ENCODE data around the gene ACSL3. TPM values are rescaled to one million over a fixed set of nuclear protein-coding genes. Genes with fewer than 3 reads are reported as not detected.
A peak's percentile ranks its signal among the peaks of the same experiment; 100 is the strongest.

Gene ACSL3
- total RNA-seq, 1 experiment from 2014 or later, result 1,151 TPM

DNA sequence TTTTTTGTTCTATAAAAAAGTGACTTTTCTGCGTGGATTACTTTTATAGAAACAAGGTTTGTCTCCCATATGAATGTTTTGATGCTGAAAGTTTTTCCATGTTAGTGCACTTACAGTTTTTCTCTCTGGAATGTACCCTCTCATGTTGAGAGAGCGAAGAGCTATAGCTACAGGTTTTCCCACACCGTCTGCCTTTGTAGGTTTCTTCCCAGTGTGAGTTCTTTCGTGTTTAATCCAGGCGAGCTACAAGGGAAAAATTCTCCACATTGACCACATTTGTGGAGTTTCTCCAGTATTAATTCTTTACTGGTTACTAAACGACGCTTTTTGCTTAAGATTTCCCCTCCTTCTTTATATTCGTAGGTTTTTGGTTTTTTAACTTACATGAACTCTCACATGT is 85.1 kb downstream of the ACSL3 start:
- DNase-seq (ENCODE audit: low read depth, low spot score), result no peak
- in situ Hi-C loops (cut with HindIII; ENCODE audit: low pct_unique_long_range_greater_than_20kb, low sequenced_read_pairs), result no loop called here

DNA sequence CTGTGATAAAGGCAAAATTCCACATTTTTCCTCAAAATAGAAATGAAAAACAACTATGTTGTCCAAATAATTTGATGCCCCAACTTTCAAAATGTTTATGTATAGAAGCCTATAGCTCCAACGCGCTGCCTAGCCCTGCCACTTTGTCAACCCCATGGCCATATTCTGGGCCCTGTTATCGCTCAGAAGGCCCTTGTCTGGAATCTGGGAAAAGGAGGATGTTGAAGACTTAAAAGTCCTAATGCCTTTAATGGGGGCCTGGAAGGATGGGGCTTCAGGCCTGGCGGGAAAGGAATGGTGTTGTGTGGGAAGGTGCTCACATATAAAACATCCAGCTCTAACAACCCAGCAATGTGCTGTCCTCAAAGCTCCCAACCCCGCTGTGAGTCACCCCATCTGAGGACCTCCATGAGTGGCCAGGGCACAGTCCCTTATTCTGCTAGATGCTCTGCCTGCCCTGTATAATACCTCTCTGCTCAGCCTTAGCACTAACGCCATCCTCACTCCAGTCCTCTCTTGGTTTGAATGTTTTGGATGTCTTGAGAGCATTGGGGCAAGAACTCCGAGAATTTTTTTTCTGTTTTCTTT is 86.0 kb downstream of the ACSL3 start:
- in situ Hi-C loops (cut with HindIII; ENCODE audit: low pct_unique_long_range_greater_than_20kb, low sequenced_read_pairs), result no loop called here
- DNase-seq (ENCODE audit: low read depth, low spot score), result no peak

GRCh38 chr2:222949073-222949472 is 88.2 kb downstream of the ACSL3 start:
- no peak for DNase-seq (ENCODE audit: low read depth, low spot score)
- in situ Hi-C loops (cut with HindIII; ENCODE audit: low pct_unique_long_range_greater_than_20kb, low sequenced_read_pairs), result no loop called here

DNA sequence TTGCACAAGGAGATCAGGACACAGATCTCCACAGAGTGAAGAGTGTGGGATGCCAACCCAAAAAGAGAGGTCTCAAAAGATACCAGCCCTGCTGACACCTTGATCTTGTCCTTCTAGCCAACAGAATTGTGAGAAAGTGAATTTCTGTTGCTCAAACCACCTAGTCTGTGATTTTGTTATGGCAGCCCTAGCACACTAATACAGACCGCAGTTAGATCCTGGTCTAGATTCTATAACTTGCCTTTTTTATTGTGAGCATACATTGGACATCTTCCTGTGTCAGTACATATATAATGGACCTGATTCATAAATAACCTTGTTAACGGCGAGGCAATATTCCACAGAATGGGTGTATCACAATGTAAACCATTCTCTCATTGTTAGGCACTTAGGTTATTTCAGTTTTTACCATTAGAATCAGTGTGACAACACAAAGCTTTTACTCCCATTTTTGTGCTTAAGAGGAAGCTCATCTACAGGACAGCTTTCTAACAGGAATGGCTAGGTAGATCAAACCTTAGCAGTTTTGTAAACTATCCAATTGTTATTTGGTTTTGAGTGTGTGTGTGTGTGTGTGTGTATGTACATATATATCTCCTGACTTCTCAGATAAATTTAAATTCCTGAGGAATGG is 89.0 kb downstream of the ACSL3 start:
- DNase-seq (ENCODE audit: low read depth, low spot score), result no peak
- in situ Hi-C loops (cut with HindIII; ENCODE audit: low pct_unique_long_range_greater_than_20kb, low sequenced_read_pairs), result no loop called here

DNA sequence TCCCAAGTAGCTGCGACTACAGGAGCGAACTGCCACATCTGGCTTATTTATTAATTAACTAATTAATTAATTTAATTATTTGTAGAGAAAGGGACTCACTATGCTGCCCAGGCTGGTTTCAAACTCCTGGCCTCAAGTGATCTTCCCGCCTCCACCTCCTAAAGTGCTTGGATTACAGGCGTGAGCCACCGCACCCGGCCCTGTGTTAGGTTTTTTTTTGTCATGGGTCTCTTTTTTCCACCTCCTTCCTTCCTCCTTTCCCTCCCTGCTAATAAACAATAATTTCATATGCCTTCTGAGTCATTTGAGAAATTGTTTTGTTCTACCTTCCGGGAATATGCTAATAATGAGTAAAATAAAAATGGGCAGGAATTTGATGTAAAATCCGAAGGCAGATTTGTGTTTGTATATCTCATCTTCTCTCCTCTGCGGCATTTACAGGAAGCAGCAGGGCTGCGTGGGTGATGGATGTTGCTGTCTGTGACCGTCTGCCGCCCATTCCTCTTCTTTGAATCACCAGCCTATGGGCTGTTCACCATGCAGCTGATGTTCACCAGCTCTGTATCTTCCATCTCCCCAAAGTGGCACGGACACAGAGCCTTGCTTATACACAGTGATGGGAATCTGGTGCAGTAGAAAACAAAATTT is 89.9 kb downstream of the ACSL3 start:
- in situ Hi-C loops (cut with HindIII; ENCODE audit: low pct_unique_long_range_greater_than_20kb, low sequenced_read_pairs), result no loop called here
- no peak for DNase-seq (ENCODE audit: low read depth, low spot score)

DNA sequence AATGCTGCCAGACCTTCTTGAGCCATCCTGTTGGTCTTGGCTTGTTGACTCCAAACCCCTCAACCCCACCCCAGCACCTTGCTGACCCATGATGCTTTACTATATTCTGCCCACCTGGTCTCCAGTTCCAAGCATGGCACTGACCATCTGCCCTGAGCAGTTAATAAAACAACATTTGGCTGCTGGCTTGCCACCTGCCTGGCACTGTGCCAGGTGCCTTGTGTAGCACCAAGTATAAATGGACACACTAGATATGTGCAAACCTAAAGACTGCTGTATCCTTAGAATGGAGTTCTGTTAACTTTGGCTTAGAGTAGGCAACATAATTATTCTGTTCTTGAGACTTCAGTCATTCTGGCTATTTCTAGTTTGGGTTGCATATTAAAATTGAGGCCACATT is 91.4 kb downstream of the ACSL3 start:
- in situ Hi-C loops (cut with HindIII; ENCODE audit: low pct_unique_long_range_greater_than_20kb, low sequenced_read_pairs), result no loop called here
- no peak for DNase-seq (ENCODE audit: low read depth, low spot score)

DNA sequence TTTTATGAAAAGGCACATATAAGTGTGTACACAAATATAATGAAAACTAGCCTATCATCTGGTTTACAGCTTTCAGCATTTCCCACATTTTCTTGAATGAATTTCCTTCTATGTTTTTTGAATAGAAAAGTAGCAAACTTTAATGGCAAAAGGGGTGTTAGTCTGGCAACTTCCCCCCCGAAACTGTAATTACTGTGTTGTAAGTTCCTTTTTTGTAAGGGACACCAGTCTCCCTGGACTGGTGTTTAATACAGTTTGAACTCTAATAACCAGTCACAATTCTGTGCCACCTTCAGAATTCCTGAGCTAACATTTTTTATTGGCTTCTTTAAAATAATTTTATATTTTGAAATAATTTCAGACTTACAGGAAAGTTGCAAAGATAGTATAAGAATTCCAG is 94.2 kb downstream of the ACSL3 start:
- DNase-seq (ENCODE audit: low read depth, low spot score), result no peak
- in situ Hi-C loops (cut with HindIII; ENCODE audit: low pct_unique_long_range_greater_than_20kb, low sequenced_read_pairs), result no loop called here

DNA sequence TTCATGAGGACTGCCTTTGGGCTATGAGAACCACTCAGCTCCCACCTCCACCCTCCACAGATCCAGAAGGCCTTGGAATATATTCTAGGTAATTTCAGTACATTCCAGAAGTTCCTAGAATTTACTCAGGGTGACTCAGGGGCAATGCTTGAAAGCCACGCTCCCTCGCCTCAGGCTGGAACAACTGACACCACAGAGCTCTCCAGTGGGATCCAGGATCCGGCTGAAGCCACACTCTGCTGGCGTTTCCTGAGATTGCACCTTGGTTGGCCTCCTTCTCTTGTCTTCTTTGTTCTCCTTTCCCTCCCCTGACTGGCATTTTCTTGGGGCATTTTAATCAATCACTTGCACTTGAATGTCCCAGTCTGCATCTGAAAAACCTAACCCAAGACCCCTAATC is 98.5 kb downstream of the ACSL3 start:
- peak; percentile 81 for DNase-seq (ENCODE audit: low read depth, low spot score)
- in situ Hi-C loops (cut with HindIII; ENCODE audit: low pct_unique_long_range_greater_than_20kb, low sequenced_read_pairs), result no loop called here

- in situ Hi-C loops (cut with HindIII; ENCODE audit: low pct_unique_long_range_greater_than_20kb, low sequenced_read_pairs), result no loop called here
- no peak for DNase-seq (ENCODE audit: low read depth, low spot score)
Observed at GRCh38 chr2:222960126-222960525, 99.3 kb downstream of the ACSL3 start.

- in situ Hi-C loops (cut with HindIII; ENCODE audit: low pct_unique_long_range_greater_than_20kb, low sequenced_read_pairs), result no loop called here
Observed at GRCh38 chr2:222963641-222964040, 102.8 kb downstream of the ACSL3 start.

DNA sequence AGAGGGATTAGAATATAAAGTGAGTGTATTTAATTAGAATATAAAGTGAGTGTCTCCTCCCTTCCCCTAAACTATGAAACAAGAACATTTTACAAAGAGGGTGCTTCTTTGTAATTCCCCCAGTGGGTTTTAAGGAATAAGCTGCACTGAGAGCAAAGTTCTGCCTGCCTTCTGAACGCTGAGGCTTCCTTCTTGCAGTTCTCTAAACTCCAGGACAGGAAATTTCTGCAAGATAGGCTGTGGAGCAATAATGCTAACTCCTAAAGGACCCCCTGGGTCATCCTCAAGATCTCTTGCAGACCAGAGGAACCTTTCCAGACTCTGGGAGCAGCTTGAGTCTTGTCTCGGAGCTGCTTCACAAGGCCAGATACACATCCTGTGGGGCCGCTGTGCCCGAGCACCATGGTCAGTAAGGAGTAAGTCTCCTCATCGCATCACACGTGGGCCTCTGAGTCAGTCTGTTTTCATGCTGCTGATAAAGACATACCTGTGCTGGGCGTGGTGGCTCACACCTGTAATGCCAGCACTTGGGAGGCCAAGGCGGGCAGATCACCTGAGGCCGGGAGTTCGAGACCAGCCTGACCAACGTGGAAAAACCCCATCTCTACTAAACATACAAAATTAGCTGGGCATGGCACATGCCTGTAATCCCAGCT is 103.7 kb downstream of the ACSL3 start:
- in situ Hi-C loops (cut with HindIII; ENCODE audit: low pct_unique_long_range_greater_than_20kb, low sequenced_read_pairs), result no loop called here
- DNase-seq (ENCODE audit: low read depth, low spot score), result no peak

More at GRCh38 chr2:222963641-222964040, 102.8 kb downstream of the ACSL3 start:
- no peak for DNase-seq (ENCODE audit: low read depth, low spot score)

GRCh38 chr2:222965555-222965954 is 104.7 kb downstream of the ACSL3 start:
- no peak for DNase-seq (ENCODE audit: low read depth, low spot score)
- in situ Hi-C loops (cut with HindIII; ENCODE audit: low pct_unique_long_range_greater_than_20kb, low sequenced_read_pairs), result no loop called here

GRCh38 chr2:222968550-222969155 is 107.8 kb downstream of the ACSL3 start:
- in situ Hi-C loops (cut with HindIII; ENCODE audit: low pct_unique_long_range_greater_than_20kb, low sequenced_read_pairs), result no loop called here
- DNase-seq (ENCODE audit: low read depth, low spot score), result no peak

- in situ Hi-C loops (cut with HindIII; ENCODE audit: low pct_unique_long_range_greater_than_20kb, low sequenced_read_pairs), result no loop called here
- DNase-seq (ENCODE audit: low read depth, low spot score), result no peak
Observed at GRCh38 chr2:222969491-222969890, 108.7 kb downstream of the ACSL3 start.

GRCh38 chr2:222972420-222972819 is 111.6 kb downstream of the ACSL3 start:
- in situ Hi-C loops (cut with HindIII; ENCODE audit: low pct_unique_long_range_greater_than_20kb, low sequenced_read_pairs), result loop anchor here (5.0 kb wide), 1 partner anchor 130 kb away; no protein-coding TSS in a partner anchor
- DNase-seq (ENCODE audit: low read depth, low spot score), result no peak

DNA sequence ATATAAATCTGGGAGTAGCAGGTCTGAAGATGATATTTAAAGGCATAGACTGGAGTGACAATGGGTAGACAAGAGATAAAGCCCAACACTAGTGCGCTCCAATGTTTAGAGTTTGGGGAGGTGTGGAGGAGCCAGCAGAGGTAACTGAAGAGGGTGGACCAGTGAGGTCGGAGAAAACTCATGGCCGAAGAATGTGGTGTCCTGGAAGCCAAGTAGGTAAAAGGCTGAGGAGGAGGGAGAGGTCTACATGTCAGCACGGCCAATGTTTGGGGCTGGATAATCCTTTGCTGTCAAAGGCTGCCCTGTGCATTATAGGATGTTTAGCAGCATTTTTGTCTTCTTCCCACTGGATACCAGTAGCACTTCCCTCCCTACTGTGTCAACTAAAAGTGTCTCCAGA is 112.4 kb downstream of the ACSL3 start:
- no peak for DNase-seq (ENCODE audit: low read depth, low spot score)
- in situ Hi-C loops (cut with HindIII; ENCODE audit: low pct_unique_long_range_greater_than_20kb, low sequenced_read_pairs), result loop anchor here (5.0 kb wide), 1 partner anchor 129 kb away; no protein-coding TSS in a partner anchor

- DNase-seq (ENCODE audit: low read depth, low spot score), result no peak
- in situ Hi-C loops (cut with HindIII; ENCODE audit: low pct_unique_long_range_greater_than_20kb, low sequenced_read_pairs), result loop anchor here (5.0 kb wide), 1 partner anchor 129 kb away; no protein-coding TSS in a partner anchor
Observed at GRCh38 chr2:222973733-222974132, 112.9 kb downstream of the ACSL3 start.

- in situ Hi-C loops (cut with HindIII; ENCODE audit: low pct_unique_long_range_greater_than_20kb, low sequenced_read_pairs), result no loop called here
- DNase-seq (ENCODE audit: low read depth, low spot score), result no peak
Observed at GRCh38 chr2:222976521-222977061, 115.8 kb downstream of the ACSL3 start.
